ENCODE data around the gene PSMD1.

- TF ChIP-seq POLR2A (IDR thresholded peaks at IDR 0.05; ENCODE audit: extremely low read depth, insufficient read length) (no peak), MAX (IDR thresholded peaks at IDR 0.05; ENCODE audit: low read depth, low read length) (no peak)
- TF ChIP-seq, protein P1, sequence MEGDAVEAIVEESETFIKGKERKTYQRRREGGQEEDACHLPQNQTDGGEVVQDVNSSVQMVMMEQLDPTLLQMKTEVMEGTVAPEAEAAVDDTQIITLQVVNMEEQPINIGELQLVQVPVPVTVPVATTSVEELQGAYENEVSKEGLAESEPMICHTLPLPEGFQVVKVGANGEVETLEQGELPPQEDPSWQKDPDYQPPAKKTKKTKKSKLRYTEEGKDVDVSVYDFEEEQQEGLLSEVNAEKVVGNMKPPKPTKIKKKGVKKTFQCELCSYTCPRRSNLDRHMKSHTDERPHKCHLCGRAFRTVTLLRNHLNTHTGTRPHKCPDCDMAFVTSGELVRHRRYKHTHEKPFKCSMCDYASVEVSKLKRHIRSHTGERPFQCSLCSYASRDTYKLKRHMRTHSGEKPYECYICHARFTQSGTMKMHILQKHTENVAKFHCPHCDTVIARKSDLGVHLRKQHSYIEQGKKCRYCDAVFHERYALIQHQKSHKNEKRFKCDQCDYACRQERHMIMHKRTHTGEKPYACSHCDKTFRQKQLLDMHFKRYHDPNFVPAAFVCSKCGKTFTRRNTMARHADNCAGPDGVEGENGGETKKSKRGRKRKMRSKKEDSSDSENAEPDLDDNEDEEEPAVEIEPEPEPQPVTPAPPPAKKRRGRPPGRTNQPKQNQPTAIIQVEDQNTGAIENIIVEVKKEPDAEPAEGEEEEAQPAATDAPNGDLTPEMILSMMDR (IDR thresholded peaks at IDR 0.05; ENCODE audit: low read depth, low read length), result no peak
These were observed 151.1 kb downstream of the PSMD1 start for GRCh38 chr2:231207734-231208133.

Data from NB4 (cell line).